ENCODE measurements around the gene DNM2.

The DNM2 gene

DNA sequence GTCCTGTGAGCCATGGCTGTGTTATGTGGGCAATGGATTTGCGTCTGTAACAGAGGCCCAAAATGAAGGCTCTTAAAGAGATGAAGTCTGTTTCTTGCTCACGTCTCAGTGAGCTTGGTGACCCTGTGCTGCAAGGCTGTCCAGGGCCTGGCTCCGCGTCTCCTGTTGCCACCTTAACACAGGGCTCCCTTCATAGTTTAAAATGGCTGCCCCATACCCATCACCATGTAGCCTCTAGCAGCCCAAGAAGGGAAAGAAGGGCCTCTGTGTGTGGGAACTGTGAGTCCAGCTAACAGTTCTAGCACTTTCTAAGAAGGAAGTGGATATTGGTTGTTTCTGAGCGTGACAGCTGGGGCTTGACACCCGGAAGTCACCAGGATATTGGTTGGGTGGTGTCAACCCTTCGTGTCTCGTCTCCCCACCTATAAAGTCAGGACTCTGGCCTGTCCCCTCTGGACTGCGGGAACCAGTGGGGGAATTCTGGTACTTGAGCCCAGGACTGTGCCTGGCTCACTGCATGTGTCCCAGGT is 97.2 kb downstream of the DNM2 start:
- Histone ChIP-seq H3K27ac (ENCODE audit: low read length) (no peak overlapping the region), H3K9me3 (ENCODE audit: control insufficient read depth, insufficient read depth, low read length) (no peaks in the 10 kb centered on the region), H3K4me1 (ENCODE audit: control insufficient read depth, insufficient read depth, low read length) (no peaks in the 10 kb centered on the region; the same call in 1 of the 2 replicates), H3K36me3 (ENCODE audit: control insufficient read depth, insufficient read depth, low read length) (peaks cover 12% of the 10 kb centered on the region), H3K4me3 (ENCODE audit: low read length) (no peak overlapping the region), H3K27me3 (ENCODE audit: control insufficient read depth, insufficient read depth, low read length) (no peaks in the 10 kb centered on the region)
- WGBS (ENCODE audit: insufficient coverage, insufficient read length): no CpG with 5 or more reads among the region's 9 CpGs
- no peak for DNase-seq (ENCODE audit: low read depth, low spot score)

DNA sequence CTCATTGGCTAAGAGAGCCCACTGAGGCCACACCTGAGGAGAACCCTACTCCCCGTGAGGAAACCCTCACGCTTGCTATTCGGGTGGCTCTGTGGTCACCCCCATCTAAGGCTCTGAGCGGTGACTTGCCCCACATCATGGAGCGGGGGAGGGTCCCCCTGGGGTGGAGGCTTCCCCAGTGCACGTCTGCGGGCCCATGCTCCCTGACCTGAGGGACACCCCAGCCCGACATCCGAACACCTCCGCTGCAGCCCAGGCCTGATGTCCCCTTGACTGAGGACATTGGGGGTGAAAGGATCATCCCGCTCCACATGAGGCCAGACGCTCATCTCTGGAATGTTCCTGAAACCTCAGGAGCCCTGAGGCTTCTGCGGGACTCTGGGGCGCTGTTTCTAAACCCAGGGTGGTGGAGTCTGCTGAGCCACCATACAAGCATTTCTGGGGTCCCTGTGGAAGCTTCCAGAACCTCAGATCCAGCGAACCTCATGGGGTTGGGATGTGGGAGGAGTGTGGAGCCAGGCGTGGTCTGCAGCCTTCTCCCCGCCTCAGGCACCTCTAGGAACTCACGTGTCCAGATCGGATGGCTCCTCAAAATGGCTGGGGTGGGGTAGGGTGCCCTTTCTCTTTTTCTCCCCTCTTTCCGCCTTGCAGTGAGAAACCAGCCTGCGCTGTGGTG is 98.2 kb downstream of the DNM2 start:
- H3K4me3 ChIP-seq (ENCODE audit: low read length): no peak overlapping the region
- no peaks in the 10 kb centered on the region; the same call in 1 of the 2 replicates for H3K4me1 ChIP-seq (ENCODE audit: control insufficient read depth, insufficient read depth, low read length)
- H3K27ac ChIP-seq (ENCODE audit: low read length): no peak overlapping the region
- no peak for DNase-seq (ENCODE audit: low read depth, low spot score)
- WGBS (ENCODE audit: insufficient coverage, insufficient read length): no CpG with 5 or more reads among the region's 21 CpGs
- no peaks in the 10 kb centered on the region for H3K27me3 ChIP-seq (ENCODE audit: control insufficient read depth, insufficient read depth, low read length)
- peaks cover 20% of the 10 kb centered on the region for H3K36me3 ChIP-seq (ENCODE audit: control insufficient read depth, insufficient read depth, low read length)
- H3K9me3 ChIP-seq (ENCODE audit: control insufficient read depth, insufficient read depth, low read length): no peaks in the 10 kb centered on the region

DNA sequence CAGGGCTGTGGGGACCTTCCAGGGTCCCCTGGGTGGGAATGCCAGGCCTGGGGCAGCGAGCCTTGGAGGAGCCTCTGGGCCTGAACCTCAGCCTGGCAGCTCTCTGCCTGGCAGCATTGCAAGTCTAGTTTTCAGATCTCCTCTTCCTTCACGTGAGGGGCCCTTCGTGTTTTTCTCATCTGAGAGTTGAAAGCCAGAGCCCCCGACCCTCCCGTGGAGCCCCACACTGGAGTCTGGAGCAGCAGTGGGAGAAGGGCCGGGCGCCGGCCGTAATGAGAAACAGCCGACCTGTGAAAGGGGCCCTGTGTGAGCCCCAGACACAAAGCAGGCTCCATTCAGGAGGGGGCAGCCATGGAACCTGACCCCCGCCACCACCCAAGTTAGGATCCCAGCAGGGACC is 98.8 kb downstream of the DNM2 start:
- no peak overlapping the region for H3K27ac ChIP-seq (ENCODE audit: low read length)

DNA sequence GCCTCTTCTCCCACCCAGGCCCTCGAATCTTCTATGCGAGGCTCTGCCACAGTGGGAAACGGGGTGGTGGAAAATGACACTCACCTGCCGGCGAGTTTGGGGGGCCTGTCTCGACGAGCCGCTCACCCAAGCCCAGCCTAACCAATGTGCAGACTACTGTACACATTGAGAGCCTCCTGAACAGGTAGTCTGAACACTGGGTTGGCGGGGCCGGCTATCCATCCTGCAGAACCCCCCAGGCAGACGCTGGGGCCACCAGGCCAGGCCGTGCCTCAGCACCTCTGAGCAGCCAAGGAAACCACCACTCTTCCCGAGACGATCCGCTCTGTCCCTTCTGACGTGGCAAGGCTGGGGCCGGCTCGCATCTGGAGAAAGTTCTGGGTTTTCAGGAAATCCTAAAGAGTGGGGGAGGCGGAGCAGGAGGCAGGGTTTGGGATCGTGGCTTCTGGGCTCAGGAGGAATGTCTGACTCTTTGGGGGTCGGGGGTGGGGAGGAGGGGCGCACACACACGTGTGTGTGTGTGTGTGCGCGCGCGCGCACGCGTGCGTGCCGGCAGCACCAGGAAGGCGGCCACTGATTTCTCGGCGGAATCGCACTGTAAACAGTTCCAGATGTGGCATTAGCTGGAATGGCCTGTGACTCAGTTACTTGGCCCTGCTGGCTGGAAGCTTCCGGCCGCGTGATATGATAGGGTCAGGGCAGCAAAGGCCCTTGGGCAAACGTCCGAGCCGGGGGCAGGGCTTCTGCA is 99.6 kb downstream of the DNM2 start:
- Histone ChIP-seq H3K27ac (ENCODE audit: low read length) (no peak overlapping the region), H3K36me3 (ENCODE audit: control insufficient read depth, insufficient read depth, low read length) (peaks cover 11% of the 10 kb centered on the region; the same call in 1 of the 2 replicates), H3K4me3 (ENCODE audit: low read length) (no peak overlapping the region), H3K27me3 (ENCODE audit: control insufficient read depth, insufficient read depth, low read length) (no peaks in the 10 kb centered on the region), H3K4me1 (ENCODE audit: control insufficient read depth, insufficient read depth, low read length) (no peaks in the 10 kb centered on the region; the same call in 1 of the 2 replicates), H3K9me3 (ENCODE audit: control insufficient read depth, insufficient read depth, low read length) (no peaks in the 10 kb centered on the region)
- no peak for DNase-seq (ENCODE audit: low read depth, low spot score)
- WGBS (ENCODE audit: insufficient coverage, insufficient read length): no CpG with 5 or more reads among the region's 42 CpGs

More for the DNA sequence above, 98.8 kb downstream of the DNM2 start:
- no peak overlapping the region for H3K4me3 ChIP-seq (ENCODE audit: low read length)
- no peaks in the 10 kb centered on the region for H3K27me3 ChIP-seq (ENCODE audit: control insufficient read depth, insufficient read depth, low read length)
- H3K36me3 ChIP-seq (ENCODE audit: control insufficient read depth, insufficient read depth, low read length): peaks cover 16% of the 10 kb centered on the region; the same call in 1 of the 2 replicates
- no peaks in the 10 kb centered on the region for H3K9me3 ChIP-seq (ENCODE audit: control insufficient read depth, insufficient read depth, low read length)
- DNase-seq (ENCODE audit: low read depth, low spot score): no peak
- H3K4me1 ChIP-seq (ENCODE audit: control insufficient read depth, insufficient read depth, low read length): no peaks in the 10 kb centered on the region; the same call in 1 of the 2 replicates
- WGBS (ENCODE audit: insufficient coverage, insufficient read length): no CpG with 5 or more reads among the region's 11 CpGs

DNA sequence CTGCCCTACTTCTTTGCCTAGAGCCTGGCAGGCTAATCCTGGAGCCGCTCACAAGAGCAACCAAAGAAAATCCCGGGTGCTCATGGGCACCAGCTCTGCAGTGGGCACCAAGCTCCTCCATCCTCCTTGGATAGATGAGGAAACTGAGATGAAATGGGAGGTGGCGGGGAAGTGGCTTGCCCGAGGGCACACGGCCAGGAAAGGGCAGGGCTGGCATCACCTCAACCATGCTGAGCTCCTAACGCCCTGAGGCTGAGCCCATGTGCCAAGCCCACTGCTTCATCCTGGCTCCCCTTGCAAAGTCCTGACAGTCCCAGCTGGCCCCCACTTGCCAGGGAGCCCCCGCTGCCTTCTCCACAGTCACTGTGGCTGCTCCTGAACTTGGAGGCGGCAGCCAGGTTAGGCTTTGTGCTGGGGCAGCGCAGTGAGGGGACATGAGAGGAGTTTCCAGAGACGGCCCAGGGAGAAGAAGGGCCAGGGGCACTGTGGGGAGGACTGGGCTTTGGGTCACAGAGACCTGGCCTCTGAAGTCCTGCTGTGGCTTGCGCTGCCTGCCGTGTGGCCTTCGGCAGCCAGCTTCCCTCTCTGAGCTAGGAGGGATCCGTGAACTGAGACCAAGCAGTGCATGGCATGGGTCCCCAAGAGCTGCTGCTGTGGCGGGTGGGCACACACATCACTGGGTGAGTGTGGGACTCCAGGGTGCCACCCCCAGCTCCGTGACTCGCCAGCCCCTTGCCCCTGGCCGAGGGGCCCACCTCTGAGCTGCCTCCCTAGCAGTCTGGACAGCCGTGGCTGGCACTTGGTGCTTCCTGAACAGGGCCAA is 100.6 kb downstream of the DNM2 start:
- peaks cover 13% of the 10 kb centered on the region for H3K36me3 ChIP-seq (ENCODE audit: control insufficient read depth, insufficient read depth, low read length)
- WGBS (ENCODE audit: insufficient coverage, insufficient read length): no CpG with 5 or more reads among the region's 19 CpGs
- no peaks in the 10 kb centered on the region for H3K27me3 ChIP-seq (ENCODE audit: control insufficient read depth, insufficient read depth, low read length)
- no peak overlapping the region; the same call in 1 of the 2 replicates for H3K4me3 ChIP-seq (ENCODE audit: low read length)
- no peak for DNase-seq (ENCODE audit: low read depth, low spot score)
- H3K9me3 ChIP-seq (ENCODE audit: control insufficient read depth, insufficient read depth, low read length): no peaks in the 10 kb centered on the region
- no peak overlapping the region for H3K27ac ChIP-seq (ENCODE audit: low read length)
- H3K4me1 ChIP-seq (ENCODE audit: control insufficient read depth, insufficient read depth, low read length): no peaks in the 10 kb centered on the region; the same call in 1 of the 2 replicates

DNA sequence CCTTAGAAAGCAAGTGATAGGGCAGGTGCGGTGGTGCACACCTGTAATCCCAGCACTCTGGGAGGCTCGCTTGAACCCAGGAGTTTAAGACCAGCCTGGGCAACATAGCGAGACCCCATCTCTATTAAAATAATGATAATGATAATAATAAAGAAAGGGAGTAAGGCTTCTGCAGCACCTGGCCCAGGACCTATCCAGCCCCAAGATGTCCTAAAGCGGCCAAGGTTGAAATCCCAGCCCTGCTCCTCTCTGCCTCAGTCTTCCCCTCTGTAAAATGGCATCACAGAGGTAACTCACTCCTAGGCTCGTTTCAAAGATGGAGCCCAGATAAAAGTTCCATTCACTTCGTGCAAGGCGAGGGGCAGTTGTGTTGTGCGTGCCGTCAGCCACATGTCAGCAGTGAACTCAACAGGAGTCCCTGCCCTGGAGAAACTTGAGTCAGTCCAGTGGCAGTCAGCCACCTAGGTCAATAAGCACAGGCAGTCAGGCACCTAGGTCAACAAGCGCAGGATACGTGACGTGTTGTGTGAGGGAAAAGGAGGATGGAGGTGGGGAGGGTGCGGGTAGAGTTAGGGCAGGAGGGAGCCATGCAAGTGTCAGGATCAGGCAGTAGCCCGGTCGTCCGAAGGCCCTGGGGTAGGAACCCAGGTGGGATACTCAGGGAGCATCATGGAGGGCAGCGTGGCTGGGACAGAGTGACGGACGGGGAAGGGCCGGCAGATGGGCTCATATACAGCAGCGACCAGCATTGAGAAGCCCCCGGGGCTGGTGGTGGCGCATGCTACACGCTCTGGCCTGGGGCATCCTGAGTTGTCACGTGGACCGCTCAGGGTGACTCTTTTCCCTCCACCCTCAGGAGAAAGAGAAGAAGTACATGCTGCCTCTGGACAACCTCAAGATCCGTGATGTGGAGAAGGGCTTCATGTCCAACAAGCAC is 101.5 kb downstream of the DNM2 start:
- Histone ChIP-seq H3K27me3 (ENCODE audit: control insufficient read depth, insufficient read depth, low read length) (no peaks in the 10 kb centered on the region), H3K36me3 (ENCODE audit: control insufficient read depth, insufficient read depth, low read length) (peaks cover 18% of the 10 kb centered on the region), H3K27ac (ENCODE audit: low read length) (no peak overlapping the region), H3K4me3 (ENCODE audit: low read length) (no peak overlapping the region), H3K4me1 (ENCODE audit: control insufficient read depth, insufficient read depth, low read length) (no peaks in the 10 kb centered on the region; the same call in 1 of the 2 replicates), H3K9me3 (ENCODE audit: control insufficient read depth, insufficient read depth, low read length) (no peaks in the 10 kb centered on the region)
- WGBS (ENCODE audit: insufficient coverage, insufficient read length): 100% methylated on average over 2 of the region's 27 CpGs
- DNase-seq (ENCODE audit: low read depth, low spot score): no peak

DNA sequence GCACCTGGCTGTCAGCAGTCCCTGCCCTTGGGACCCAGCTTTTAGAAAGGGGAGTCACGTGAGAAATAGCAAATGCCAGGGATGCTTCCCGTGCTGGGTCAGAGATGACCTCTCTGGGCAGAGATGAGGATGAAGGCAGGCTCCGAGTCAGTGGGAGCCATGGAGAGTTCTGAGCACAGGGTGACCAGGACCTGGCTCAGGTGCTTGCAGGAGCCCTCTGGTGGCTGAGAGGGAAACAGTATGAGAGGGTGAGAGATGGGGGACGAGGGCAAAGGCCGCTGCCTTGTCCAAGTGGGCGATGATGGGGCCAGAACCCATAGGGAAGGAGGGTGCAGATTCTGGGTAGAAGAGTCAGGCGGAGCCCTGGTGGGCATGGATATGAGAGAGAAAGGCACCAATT is 102.3 kb downstream of the DNM2 start:
- H3K36me3 ChIP-seq (ENCODE audit: control insufficient read depth, insufficient read depth, low read length): peaks cover 23% of the 10 kb centered on the region
- H3K4me1 ChIP-seq (ENCODE audit: control insufficient read depth, insufficient read depth, low read length): no peaks in the 10 kb centered on the region; the same call in 1 of the 2 replicates
- WGBS (ENCODE audit: insufficient coverage, insufficient read length): no CpG with 5 or more reads among the region's 7 CpGs
- no peak overlapping the region; the same call in 1 of the 2 replicates for H3K4me3 ChIP-seq (ENCODE audit: low read length)
- no peak for DNase-seq (ENCODE audit: low read depth, low spot score)
- no peaks in the 10 kb centered on the region for H3K27me3 ChIP-seq (ENCODE audit: control insufficient read depth, insufficient read depth, low read length)
- no peaks in the 10 kb centered on the region for H3K9me3 ChIP-seq (ENCODE audit: control insufficient read depth, insufficient read depth, low read length)
- H3K27ac ChIP-seq (ENCODE audit: low read length): no peak overlapping the region

DNA sequence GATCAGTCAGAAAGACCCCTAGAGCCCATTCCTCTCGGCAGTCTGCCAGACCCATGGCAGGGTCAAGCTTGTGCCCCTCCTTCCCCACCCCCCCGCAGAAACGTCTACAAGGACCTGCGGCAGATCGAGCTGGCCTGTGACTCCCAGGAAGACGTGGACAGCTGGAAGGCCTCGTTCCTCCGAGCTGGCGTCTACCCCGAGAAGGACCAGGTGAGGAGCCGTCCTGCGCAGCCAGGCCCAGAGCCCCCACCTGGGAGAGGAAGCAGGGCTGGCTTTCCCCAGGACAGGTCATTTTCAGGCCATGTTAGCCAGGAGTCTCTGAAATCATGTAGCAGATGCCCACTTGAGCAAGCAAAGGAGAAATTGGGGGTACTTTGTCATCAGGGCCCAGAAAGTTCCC is 105.8 kb downstream of the DNM2 start:
- no peaks in the 10 kb centered on the region for H3K9me3 ChIP-seq (ENCODE audit: control insufficient read depth, insufficient read depth, low read length)
- no peaks in the 10 kb centered on the region; the same call in 1 of the 2 replicates for H3K4me1 ChIP-seq (ENCODE audit: control insufficient read depth, insufficient read depth, low read length)
- DNase-seq (ENCODE audit: low read depth, low spot score): no peak
- H3K4me3 ChIP-seq (ENCODE audit: low read length): no peak overlapping the region
- no peaks in the 10 kb centered on the region for H3K27me3 ChIP-seq (ENCODE audit: control insufficient read depth, insufficient read depth, low read length)
- no peak overlapping the region for H3K27ac ChIP-seq (ENCODE audit: low read length)
- no CpG with 5 or more reads among the region's 12 CpGs for WGBS (ENCODE audit: insufficient coverage, insufficient read length)
- peaks cover 28% of the 10 kb centered on the region for H3K36me3 ChIP-seq (ENCODE audit: control insufficient read depth, insufficient read depth, low read length)

DNA sequence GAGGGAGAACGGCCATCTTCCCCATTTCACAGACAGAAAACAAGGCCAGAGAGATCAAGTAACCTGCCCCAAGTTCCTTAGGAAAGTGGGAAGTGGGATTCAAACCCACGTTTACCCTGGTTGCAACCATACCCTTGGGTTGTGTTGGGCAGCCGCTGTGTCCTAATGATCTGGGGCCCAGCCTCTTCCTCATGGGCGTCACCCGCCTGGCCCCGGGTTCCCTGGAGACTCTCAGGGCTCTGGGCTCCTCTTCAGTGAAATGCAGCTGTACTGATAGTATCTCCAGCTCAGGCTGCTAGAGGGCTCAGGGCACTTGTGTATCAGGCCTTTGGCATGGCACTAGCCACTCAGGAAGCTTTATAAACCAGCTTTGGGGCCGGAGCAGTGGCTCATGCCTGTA is 108.4 kb downstream of the DNM2 start:
- DNase-seq (ENCODE audit: low read depth, low spot score): no peak
- H3K4me3 ChIP-seq (ENCODE audit: low read length): no peak overlapping the region
- no peaks in the 10 kb centered on the region; the same call in 1 of the 2 replicates for H3K4me1 ChIP-seq (ENCODE audit: control insufficient read depth, insufficient read depth, low read length)
- H3K27me3 ChIP-seq (ENCODE audit: control insufficient read depth, insufficient read depth, low read length): no peaks in the 10 kb centered on the region
- no peak overlapping the region for H3K27ac ChIP-seq (ENCODE audit: low read length)
- no CpG with 5 or more reads among the region's 7 CpGs for WGBS (ENCODE audit: insufficient coverage, insufficient read length)
- peaks cover 21% of the 10 kb centered on the region for H3K36me3 ChIP-seq (ENCODE audit: control insufficient read depth, insufficient read depth, low read length)
- no peaks in the 10 kb centered on the region for H3K9me3 ChIP-seq (ENCODE audit: control insufficient read depth, insufficient read depth, low read length)
